Activated T-helper 2 cell treated with anti-CD3 and anti-CD28 coated beads, Interferon-gamma antibody, Interleukin-2, Interleukin-4, amounts not matched to agents 10 μg/mL and 5 μg/mL and 100 μg/mL, durations not matched to agents 14 hours and 24 hours and 36 hours (primary cell): ENCODE results near the gene XPR1. TPM values are rescaled to one million over a fixed set of nuclear protein-coding genes. Genes with fewer than 3 reads are reported as not detected.

Source experiments
- DNase-seq: peaks from one replicate; pipeline ENCODE4 v3.0.0; 2021; ENCODE audit warnings: low spot score
- H3K27ac Mint-ChIP-seq: one replicate; pipeline ENCODE4 v1.8.0; 2021; ENCODE audit warnings: mixed read lengths
- H3K27me3 Mint-ChIP-seq: one replicate; pipeline ENCODE4 v1.8.0; 2021; ENCODE audit warnings: low read depth, mixed read lengths
- H3K36me3 Mint-ChIP-seq: one replicate; pipeline ENCODE4 v1.8.0; 2021; ENCODE audit warnings: low read depth, mixed read lengths
- H3K4me1 Mint-ChIP-seq: one replicate; pipeline ENCODE4 v1.8.0; 2021; ENCODE audit warnings: low read depth, mixed read lengths
- H3K4me3 Mint-ChIP-seq: one replicate; pipeline ENCODE4 v1.8.0; 2021; ENCODE audit warnings: low read depth, mild to moderate bottlenecking, moderate library complexity, mixed read lengths
- H3K9me3 Mint-ChIP-seq: one replicate; pipeline ENCODE4 v1.8.0; 2021; ENCODE audit warnings: mixed read lengths
- intact Hi-C: fragments of 100-400 bp; cut with micrococcal nuclease; formaldehyde crosslinking; loops from one replicate; pipeline ENCODE4 v1.15.1; 2023
- total RNA-seq: library from RNA; stranded (reverse); gene quantifications from 2 replicates; pipeline ENCODE4 v1.2.3, GENCODE V29; 2022

The XPR1 gene
- total RNA-seq, 1 donor from 2014 or later = 23.6 TPM

GRCh38 chr1:180917306-180918065 is 285.7 kb downstream of the XPR1 start:
- Mint-ChIP-seq H3K4me3 (no peak overlapping the region), H3K9me3 (no peaks in the 10 kb centered on the region), H3K4me1 (peaks cover 2% of the 10 kb centered on the region), H3K27ac (no peak overlapping the region), H3K27me3 (peaks cover 19% of the 10 kb centered on the region), H3K36me3 (no peaks in the 10 kb centered on the region)
- no peak for DNase-seq
- intact Hi-C loops = no loop called here

DNA sequence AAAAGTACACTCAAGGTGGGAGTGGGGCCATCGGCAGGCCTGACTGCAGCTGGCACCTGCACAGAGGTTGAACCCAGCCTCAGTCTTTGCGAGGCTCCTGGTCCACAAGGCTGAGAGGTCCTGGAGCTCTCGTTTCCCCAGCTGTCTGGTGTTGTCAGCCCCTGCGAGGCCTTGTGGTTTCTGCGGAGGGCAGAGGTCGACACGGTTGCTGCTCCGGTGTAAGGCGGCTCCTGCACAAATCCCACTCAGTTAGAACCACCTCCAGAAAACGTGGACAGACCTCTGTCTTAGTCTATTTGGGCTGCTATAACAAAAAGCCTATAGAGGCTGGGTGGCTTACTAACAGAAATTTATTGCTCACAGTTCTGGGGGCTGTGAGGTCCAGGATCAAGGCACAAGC is 286.7 kb downstream of the XPR1 start:
- no peaks in the 10 kb centered on the region for H3K36me3 Mint-ChIP-seq
- intact Hi-C loops = no loop called here
- peaks cover 17% of the 10 kb centered on the region for H3K27me3 Mint-ChIP-seq
- no peak overlapping the region for H3K4me3 Mint-ChIP-seq
- H3K27ac Mint-ChIP-seq = no peak overlapping the region
- DNase-seq = no peak
- no peaks in the 10 kb centered on the region for H3K9me3 Mint-ChIP-seq
- H3K4me1 Mint-ChIP-seq = no peaks in the 10 kb centered on the region

DNA sequence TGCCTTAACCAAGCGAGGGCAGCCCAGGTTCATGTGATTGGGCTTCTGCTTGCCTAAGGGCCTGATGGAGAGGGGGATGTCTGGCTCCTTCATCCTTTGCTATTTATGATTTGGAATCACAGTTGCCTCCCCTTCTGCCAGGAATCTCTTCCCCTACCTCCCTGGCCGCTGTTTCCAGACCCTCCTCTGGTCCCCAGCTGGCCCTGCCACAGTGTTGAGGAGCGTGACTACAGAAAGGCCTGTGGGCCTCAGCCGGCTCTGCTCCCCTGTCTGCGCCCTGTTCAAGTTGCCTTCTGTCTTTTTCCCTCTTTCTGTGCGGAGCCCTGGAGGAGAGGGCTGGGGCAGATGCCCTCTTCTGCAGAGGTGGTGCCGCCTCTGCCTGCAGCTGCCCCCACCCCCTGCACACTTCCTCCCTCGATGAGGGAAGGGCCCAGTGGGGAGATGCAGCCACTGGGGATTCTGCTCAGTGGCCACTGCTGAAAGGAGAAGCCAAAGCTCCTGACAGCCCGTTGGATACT is 287.4 kb downstream of the XPR1 start:
- no peak for DNase-seq
- Mint-ChIP-seq H3K27ac (no peak overlapping the region), H3K4me1 (no peaks in the 10 kb centered on the region), H3K4me3 (no peak overlapping the region), H3K27me3 (peaks cover 10% of the 10 kb centered on the region), H3K36me3 (no peaks in the 10 kb centered on the region), H3K9me3 (no peaks in the 10 kb centered on the region)
- intact Hi-C loops = no loop called here

DNA sequence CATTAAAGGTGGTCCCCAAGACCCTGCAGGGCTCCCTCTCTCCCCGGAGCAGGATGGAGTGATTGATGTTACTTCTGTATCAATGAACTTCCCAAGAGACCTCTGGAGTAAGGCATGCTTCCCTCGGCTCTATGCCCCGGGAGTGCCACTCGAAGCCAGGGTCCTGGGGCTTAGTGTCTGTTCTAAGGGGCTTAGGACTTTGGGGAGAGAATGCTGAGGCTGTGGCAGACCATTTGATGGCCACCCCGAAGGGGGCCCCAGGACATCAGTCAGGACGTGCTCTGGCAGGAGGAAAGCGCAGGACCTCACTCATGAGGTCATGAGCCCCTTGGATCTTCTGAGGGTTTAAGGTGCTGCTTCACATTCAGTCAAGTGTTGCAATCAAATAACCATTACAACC is 288.4 kb downstream of the XPR1 start:
- Mint-ChIP-seq H3K9me3 (no peaks in the 10 kb centered on the region), H3K27ac (no peak overlapping the region)
- intact Hi-C loops = no loop called here

DNA sequence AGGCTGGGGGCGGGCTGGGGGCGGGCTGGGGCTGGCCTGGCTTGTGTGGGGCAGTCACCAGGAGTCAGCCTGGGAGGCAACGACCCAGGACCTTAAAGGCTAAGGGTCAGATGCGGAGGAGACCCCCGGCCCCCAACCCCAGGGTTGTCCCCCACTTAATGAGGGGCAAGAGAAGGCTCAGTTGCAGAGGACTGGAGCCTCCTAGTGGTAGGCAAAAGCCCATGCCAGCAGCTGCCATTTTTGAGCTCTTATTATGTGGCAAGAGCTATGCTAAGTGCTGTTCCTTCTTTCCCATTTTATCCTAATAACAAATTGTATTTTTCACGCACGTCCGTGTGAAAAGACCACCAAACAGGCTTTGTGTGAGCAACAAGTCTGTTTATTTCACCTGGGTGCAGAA is 288.9 kb downstream of the XPR1 start:
- intact Hi-C loops = no loop called here
- Mint-ChIP-seq H3K27ac (no peak overlapping the region), H3K4me1 (no peaks in the 10 kb centered on the region), H3K9me3 (no peaks in the 10 kb centered on the region), H3K27me3 (no peaks in the 10 kb centered on the region), H3K36me3 (no peaks in the 10 kb centered on the region), H3K4me3 (no peak overlapping the region)
- no peak for DNase-seq

More for the DNA sequence above, 288.4 kb downstream of the XPR1 start:
- Mint-ChIP-seq H3K4me1 (no peaks in the 10 kb centered on the region), H3K36me3 (no peaks in the 10 kb centered on the region), H3K27me3 (peaks cover 5% of the 10 kb centered on the region), H3K4me3 (no peak overlapping the region)
- DNase-seq = no peak

DNA sequence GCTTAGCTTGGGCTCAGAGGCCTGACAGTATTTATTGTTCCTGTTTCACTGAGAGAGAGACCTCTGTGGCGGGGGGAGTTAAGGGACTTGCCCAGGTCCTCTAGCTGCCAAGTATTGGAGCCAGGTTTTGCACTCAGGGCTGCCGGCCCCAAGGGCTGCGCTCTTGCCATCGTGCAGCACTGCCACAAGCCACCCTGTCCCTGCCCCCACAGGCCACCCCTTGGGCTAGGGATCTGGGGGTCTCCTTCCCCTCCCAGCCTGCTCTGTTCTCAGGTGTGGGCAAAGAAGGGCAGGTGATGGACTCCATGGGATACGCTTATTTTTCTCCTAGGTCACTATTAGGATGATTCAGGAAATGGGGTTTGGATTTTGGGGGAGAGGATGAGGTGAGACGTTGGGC is 289.6 kb downstream of the XPR1 start:
- Mint-ChIP-seq H3K27me3 (no peaks in the 10 kb centered on the region), H3K36me3 (no peaks in the 10 kb centered on the region), H3K9me3 (no peaks in the 10 kb centered on the region), H3K27ac (no peak overlapping the region), H3K4me3 (no peak overlapping the region), H3K4me1 (no peaks in the 10 kb centered on the region)
- DNase-seq = no peak
- intact Hi-C loops = no loop called here

DNA sequence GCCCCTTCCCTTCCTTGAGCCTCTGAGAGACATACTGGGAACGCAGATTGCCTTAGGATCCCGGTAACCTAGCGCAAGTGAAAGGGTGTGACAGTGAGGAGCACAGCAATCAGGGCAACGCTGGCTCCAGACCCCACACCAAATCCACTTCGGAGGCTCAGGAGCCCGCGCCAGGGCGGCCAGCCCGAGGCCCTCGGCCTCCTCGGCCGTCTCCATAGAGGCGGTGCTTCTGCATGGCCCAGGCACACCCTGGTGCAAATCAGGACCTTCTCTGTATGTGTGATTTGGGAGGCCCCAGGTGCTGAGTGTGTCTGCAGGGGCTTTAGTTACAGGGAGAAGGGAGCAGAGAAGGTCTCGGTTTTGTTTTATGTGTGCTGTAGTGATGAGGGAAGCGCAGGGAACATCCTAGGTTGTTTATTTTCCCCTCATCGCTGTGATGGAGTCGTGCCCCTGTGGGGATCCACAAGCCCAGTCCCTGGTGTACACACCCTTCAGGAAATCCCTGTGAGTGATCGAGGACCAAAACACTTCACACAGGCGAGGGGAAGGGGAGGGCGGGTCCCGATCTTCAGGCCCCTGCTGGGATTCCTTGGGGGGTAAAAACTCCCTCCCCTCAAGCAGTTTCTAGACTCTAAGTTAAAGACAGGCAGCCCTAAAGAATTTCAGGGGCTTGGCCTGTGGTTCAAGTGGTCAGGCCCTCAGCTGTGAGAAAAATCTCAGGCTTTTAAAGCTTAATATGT is 290.2 kb downstream of the XPR1 start:
- Mint-ChIP-seq H3K36me3 (no peaks in the 10 kb centered on the region), H3K27me3 (no peaks in the 10 kb centered on the region), H3K27ac (no peak overlapping the region), H3K4me1 (no peaks in the 10 kb centered on the region), H3K4me3 (no peak overlapping the region), H3K9me3 (no peaks in the 10 kb centered on the region)
- intact Hi-C loops = no loop called here
- no peak for DNase-seq

GRCh38 chr1:180922631-180923015 is 290.8 kb downstream of the XPR1 start:
- Mint-ChIP-seq H3K4me3 (no peak overlapping the region), H3K36me3 (no peaks in the 10 kb centered on the region), H3K9me3 (no peaks in the 10 kb centered on the region), H3K4me1 (no peaks in the 10 kb centered on the region), H3K27ac (no peak overlapping the region), H3K27me3 (no peaks in the 10 kb centered on the region)
- intact Hi-C loops = no loop called here
- DNase-seq = no peak

GRCh38 chr1:180923021-180923841 is 291.4 kb downstream of the XPR1 start:
- H3K4me1 Mint-ChIP-seq = no peaks in the 10 kb centered on the region
- no peaks in the 10 kb centered on the region for H3K27me3 Mint-ChIP-seq
- intact Hi-C loops = no loop called here
- no peak overlapping the region for H3K27ac Mint-ChIP-seq
- H3K4me3 Mint-ChIP-seq = no peak overlapping the region
- DNase-seq = no peak
- no peaks in the 10 kb centered on the region for H3K9me3 Mint-ChIP-seq
- no peaks in the 10 kb centered on the region for H3K36me3 Mint-ChIP-seq

GRCh38 chr1:180923887-180924286 is 292.1 kb downstream of the XPR1 start:
- Mint-ChIP-seq H3K27ac (no peak overlapping the region), H3K27me3 (no peaks in the 10 kb centered on the region), H3K36me3 (no peaks in the 10 kb centered on the region), H3K4me1 (no peaks in the 10 kb centered on the region), H3K9me3 (no peaks in the 10 kb centered on the region), H3K4me3 (no peak overlapping the region)
- DNase-seq = no peak
- intact Hi-C loops = no loop called here

DNA sequence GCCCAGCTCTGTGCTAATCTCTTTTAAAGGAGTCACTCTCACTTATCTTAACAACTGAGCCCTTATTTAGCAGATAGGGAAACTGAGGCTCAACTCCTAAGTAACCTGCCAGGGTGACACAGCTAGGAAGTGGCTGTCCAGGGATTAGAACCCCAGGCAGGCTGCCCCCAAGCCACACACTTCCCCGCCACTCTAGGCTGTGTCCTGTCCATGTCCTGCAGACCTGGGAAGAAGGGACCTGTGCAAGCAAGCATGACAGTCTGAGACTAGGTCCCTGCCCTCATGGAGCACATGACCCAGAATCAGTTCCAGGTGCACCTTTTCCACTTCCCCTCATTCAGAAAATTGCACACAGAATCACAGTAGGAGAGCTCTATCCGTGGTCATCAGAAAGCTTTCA is 293.1 kb downstream of the XPR1 start:
- DNase-seq = no peak
- Mint-ChIP-seq H3K36me3 (no peaks in the 10 kb centered on the region), H3K4me1 (no peaks in the 10 kb centered on the region), H3K4me3 (no peak overlapping the region), H3K27ac (no peak overlapping the region), H3K9me3 (no peaks in the 10 kb centered on the region), H3K27me3 (no peaks in the 10 kb centered on the region)
- intact Hi-C loops = no loop called here

DNA sequence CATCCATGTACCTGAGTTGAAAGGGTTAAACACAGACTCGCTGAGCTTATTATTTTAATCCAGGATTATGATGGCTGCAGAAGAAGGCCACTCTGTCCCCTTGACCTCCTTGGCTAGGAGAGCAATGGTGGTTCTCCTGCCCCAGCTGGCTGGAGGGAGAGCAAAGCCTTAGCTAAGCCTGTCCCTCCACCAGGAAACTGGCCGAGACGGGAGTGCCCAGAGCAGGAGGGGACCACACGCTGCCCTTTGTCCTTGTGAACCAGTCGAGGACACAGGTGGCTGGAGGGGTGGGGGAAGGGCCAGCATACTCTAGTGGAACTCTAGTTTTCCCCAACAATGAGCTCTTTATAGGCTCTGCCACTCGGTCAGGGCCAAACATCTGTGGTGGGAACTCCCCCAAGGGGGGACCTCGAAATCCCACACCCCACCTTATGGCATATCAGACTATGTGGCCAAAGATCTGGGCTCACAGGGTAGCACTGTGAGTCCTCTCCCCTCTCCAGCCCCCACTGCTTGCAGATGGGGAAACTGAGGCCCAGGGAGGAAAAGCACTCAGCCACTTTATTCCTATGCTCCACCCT is 293.7 kb downstream of the XPR1 start:
- Mint-ChIP-seq H3K4me3 (no peak overlapping the region), H3K4me1 (no peaks in the 10 kb centered on the region), H3K36me3 (no peaks in the 10 kb centered on the region), H3K9me3 (no peaks in the 10 kb centered on the region), H3K27ac (no peak overlapping the region), H3K27me3 (no peaks in the 10 kb centered on the region)
- intact Hi-C loops = no loop called here
- no peak for DNase-seq
